ENCODE measurements around the gene ADAMTS12.

Gene ADAMTS12

DNA sequence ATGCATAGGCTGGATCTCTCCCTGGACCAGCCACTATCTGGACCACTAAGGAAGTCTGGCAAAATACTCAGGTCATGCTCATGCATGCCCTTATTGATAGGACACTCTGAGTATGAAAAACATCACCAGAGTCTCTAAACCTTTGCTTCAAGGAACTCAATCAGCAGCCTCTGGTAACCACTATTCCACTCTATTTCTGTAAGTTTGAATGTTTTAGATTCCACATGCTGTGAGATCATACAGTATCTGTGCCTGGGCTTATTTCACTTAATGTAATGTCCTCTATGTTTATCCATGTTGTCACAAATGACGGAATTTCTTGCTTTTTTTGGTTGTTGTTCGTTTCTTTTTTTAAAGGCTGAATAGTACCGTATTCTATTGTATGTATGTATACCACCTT lies 382.8 kb downstream of the ADAMTS12 start:
- no peak for DNase-seq

DNA sequence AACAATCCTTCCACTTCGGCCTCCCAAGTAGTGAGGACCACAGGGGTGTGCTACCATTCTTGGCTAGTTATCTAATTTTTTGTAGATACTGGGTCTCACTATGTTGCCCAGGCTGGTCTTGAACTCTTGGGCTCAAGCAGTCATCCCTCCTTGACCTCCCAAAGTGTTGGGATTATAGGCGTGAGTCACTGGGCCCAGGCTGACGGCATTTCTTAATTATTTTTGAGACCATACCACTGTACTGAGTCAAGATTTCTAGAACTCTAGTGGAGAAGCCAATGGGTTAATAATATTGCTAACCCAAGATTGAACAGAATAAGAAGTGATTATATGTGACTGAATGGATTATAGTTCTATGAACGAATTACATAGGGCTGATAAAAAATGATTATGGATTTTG lies 384.4 kb downstream of the ADAMTS12 start:
- DNase-seq: no peak

- DNase-seq: no peak
Observed at GRCh38 chr5:33504570-33504969, 387.2 kb downstream of the ADAMTS12 start.

- DNase-seq: no peak
Observed at GRCh38 chr5:33501899-33502298, 389.9 kb downstream of the ADAMTS12 start.

GRCh38 chr5:33501260-33501659 lies 390.5 kb downstream of the ADAMTS12 start:
- DNase-seq: no peak

GRCh38 chr5:33494466-33494865 lies 397.3 kb downstream of the ADAMTS12 start:
- no peak for DNase-seq

- no peak for DNase-seq
Observed at GRCh38 chr5:33491941-33492340, 399.8 kb downstream of the ADAMTS12 start.

GRCh38 chr5:33490071-33490665 lies 401.6 kb downstream of the ADAMTS12 start:
- no peak for DNase-seq

DNA sequence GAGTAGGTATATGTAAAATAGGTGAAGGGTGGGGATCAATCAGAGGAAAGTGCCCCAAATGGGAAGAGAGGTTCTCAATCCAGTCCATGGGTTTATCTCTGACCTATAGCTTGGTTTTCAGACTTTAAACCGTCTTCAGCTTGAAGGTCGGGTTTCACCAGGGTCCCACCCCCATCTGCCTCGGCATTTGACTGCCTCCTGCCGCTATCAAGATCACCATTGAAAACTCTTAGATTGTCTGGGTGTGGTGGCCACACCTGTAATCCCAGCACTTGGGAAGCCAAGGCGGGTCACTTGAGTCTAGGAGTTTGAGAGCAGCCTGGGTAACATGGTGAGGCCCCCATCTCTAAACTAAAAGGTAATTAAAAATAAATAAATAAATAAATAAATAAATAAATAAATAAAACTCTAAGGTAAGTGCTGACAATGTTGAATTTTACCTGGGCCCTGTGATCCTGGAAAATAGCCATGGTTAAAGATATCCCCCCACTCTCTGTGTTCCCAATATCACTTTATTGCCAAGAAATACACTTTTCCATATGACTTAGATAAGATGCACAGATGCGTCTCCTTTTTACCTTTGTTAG lies 402.2 kb downstream of the ADAMTS12 start:
- DNase-seq: no peak

DNA sequence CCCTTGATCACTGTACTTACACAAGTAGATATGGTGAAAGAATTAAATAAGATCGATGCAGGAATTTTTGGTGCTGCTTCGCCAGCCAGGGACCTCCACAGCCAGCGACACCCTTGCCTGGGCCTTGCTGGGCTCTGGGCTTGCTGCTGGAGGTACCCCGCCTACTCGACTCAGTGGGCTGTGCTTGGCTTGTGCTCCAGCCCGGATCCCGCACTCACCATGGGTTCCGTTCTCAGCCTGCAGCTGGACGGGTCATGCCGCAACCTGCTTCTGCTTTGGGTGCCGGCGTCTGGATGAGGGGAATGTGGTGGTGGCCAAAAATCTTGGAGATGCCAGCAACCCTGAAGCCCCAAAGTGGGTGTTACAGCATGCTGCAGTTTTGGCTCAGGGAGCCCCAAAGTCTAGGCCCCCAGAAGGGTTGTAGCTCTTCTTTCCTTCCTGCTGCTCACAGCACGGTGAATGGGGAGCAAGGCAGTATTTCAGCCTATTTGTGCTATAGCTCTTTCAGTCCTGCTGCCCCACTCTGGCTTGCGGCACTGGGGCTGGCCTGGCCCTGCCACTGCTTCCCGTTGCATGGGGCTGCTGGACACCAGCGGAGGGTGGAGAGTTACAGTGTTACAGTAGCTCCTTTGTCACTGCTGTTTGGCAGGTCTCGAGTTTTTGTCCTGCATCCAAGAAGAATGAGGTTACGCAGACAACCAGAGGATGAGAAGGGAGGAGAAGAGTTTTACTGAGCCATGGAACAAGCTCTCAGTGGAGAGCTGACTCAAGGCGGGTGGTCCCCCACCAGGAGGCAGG lies 403.0 kb downstream of the ADAMTS12 start:
- no peak for DNase-seq

- no peak for DNase-seq
Observed at GRCh38 chr5:33487236-33487635, 404.6 kb downstream of the ADAMTS12 start.

DNA sequence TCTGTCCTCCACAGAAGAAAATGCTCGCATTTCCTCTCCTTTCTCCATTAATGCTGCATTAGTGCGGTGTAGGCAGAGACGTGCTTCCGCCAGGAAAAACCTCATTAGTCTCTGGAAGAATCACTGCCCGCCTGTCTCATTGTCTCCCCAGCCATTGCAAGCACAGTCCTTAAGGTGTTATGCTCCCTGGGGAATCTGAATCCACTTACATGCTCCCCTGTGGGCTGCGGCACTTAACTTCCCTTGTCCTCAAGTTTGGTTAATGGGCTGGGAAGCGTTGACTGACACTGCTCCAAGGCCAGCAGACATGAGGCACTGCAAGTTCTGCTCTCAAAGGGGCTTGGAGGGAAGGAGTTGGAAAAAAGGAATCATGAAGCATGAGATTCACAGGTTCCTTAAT lies 409.5 kb downstream of the ADAMTS12 start:
- DNase-seq: no peak

DNA sequence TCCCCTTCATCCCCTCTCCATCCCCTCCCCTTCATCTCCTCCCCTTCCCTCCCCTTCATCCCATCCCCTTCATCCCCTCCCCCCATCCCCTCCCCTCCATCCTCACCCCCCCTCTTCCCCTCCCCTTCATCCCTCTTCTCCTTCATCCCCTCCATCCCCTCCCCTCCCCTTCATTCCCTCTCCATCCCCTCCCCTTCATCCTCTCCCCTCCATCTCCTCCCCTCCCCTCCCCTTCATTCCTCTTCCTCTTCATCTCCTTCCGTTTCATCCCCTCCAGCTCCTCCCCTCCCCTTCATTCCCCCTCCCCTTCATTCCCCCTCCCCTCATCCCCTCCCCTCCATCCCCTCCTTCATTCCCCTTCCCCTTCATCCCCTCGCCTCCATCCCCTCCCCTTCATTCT lies 410.9 kb downstream of the ADAMTS12 start:
- DNase-seq: no peak

DNA sequence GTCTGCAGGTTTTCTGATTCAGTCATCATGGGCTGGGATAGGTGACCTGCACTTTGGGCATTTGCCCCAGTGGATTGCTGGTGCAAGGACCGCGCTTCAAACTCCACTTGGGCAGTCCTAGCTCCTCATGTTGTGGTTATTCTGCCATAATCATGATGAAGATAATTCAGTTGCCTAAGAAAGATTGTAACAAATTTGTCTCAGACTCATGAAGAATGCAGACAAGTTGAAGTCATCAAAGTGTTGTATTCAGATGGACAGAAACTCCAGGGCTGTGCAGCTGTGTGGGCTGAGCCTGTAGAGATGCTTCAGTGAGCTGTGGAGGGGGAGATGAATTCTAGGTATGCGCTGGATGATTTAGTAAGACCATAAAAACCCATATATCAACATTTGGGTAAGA lies 412.5 kb downstream of the ADAMTS12 start:
- no peak for DNase-seq

GRCh38 chr5:33477816-33478215 lies 414.0 kb downstream of the ADAMTS12 start:
- no peak for DNase-seq

DNA sequence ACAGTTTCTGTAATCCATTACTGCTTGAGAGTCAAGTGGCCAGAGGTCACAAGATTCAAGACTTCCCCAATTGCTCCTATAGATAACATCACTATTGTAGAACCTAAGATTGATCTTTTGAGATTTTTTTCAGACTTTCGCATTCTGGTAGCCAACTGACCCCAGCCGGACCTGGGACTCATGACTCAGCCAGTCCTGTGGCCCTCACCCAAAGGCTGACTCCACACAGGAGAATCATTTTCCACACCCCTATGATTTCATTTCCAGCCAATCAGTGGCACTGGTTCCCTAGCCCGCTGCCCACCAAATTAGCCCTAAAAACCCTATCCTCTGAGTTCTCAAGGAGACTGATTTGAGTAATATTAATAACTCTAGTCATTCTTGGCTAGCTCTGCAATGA lies 414.8 kb downstream of the ADAMTS12 start:
- DNase-seq: no peak

- DNase-seq: no peak
Observed at GRCh38 chr5:33475706-33476105, 416.1 kb downstream of the ADAMTS12 start.

DNA sequence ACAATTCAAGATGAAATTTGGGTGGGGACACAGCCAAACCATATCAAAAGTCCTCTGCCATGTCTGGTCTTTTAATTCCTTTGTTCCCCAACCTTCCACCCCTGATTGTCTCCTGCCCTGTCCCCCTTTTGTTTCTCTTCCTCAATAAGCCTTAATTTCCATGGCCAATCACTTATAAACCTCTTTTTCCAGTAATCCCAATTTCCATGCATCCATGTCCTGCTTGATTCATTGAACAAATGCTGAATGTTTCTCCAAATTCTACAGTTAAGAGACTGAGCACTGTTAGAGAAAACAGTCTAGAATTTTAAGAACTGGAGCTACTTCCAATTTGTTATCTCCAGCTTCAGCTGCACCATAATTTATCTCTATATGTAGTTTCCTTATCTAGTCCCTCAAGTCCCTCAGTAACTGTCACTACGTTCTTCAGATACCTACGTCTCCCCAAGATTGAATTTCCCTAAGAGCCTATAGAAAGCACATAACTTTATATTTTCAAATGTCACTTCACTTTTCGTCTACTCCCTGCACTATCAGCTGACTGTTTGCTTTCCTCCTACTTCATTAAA lies 416.8 kb downstream of the ADAMTS12 start:
- no peak for DNase-seq

- no peak for DNase-seq
Observed at GRCh38 chr5:33474004-33474403, 417.8 kb downstream of the ADAMTS12 start.

Data from 8988T (cell line).